Measurements from ENCODE around the gene HSD11B1. TPM values are rescaled to one million over a fixed set of nuclear protein-coding genes. Genes with fewer than 3 reads are reported as not detected.

HSD11B1 gene
- total and polyA plus RNA-seq, 3 donors from 2014 or later: 17.6 to 19.5 (median 18.0) TPM

DNA sequence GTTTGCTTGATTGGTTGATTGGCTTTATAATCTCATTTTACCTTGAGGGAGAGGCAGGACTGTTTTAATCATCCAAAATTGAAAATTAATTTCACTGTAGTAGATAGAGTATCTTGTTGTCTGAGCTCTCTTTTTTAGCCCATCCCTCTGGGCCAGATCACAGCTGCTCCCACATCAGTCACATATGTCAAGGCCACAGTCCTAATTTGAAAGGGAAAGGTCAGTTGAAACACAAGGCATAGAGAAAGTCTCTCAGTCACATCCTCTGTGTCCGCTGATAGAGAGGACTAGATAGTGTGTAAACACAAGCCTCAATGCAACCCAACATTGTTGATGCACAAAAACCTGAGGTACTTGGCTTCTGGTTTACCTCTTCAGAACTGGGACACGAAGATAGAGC lies 72.9 kb downstream of the HSD11B1 start:
- 85 to 88% methylated on average over 2 of the region's 2 CpGs for WGBS, 2 donors
- no peak for TF ChIP-seq POLR2A (IDR thresholded peaks at IDR 0.05)
- TF ChIP-seq, protein P1, sequence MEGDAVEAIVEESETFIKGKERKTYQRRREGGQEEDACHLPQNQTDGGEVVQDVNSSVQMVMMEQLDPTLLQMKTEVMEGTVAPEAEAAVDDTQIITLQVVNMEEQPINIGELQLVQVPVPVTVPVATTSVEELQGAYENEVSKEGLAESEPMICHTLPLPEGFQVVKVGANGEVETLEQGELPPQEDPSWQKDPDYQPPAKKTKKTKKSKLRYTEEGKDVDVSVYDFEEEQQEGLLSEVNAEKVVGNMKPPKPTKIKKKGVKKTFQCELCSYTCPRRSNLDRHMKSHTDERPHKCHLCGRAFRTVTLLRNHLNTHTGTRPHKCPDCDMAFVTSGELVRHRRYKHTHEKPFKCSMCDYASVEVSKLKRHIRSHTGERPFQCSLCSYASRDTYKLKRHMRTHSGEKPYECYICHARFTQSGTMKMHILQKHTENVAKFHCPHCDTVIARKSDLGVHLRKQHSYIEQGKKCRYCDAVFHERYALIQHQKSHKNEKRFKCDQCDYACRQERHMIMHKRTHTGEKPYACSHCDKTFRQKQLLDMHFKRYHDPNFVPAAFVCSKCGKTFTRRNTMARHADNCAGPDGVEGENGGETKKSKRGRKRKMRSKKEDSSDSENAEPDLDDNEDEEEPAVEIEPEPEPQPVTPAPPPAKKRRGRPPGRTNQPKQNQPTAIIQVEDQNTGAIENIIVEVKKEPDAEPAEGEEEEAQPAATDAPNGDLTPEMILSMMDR (IDR thresholded peaks at IDR 0.05): no peak
- no peaks in the 10 kb centered on the region for H3K9me3 ChIP-seq
- H3K27me3 ChIP-seq: no peaks in the 10 kb centered on the region
- H3K4me1 ChIP-seq: no peaks in the 10 kb centered on the region
- no peak overlapping the region for H3K4me3 ChIP-seq
- H3K36me3 ChIP-seq (ENCODE audit: low read depth, missing control alignments): no peaks in the 10 kb centered on the region
- intact Hi-C loops (cut with DNase I; ENCODE audit: low total_unique reads): no loop called here
- no peak overlapping the region for H3K27ac ChIP-seq
- no peak for DNase-seq

DNA sequence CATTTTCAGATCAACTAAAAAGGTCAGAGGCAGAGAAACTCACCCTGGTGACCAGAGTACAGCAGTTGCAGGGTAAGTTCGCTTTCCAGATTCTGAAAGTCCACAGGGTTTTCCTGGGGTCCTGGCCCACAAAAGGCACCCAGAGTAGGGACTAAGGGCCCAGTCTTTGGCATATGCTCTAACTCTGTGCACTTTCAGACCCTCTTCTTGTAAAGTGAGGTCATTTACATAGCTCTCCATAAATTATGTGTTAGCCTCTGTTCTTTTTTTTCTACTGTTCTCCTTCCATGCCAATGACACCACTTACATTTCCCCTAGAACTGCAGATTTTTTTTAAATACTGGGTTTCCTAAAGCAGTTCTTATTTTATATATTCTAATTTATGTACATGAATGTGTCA lies 73.5 kb downstream of the HSD11B1 start:
- no peak for TF ChIP-seq POLR2A (IDR thresholded peaks at IDR 0.05)
- TF ChIP-seq, protein P1 (IDR thresholded peaks at IDR 0.05): no peak
- no peaks in the 10 kb centered on the region for H3K9me3 ChIP-seq
- no peak overlapping the region for H3K27ac ChIP-seq
- no peak for DNase-seq
- no peaks in the 10 kb centered on the region for H3K4me1 ChIP-seq
- no peaks in the 10 kb centered on the region for H3K36me3 ChIP-seq (ENCODE audit: low read depth, missing control alignments)
- H3K27me3 ChIP-seq: no peaks in the 10 kb centered on the region
- intact Hi-C loops (cut with DNase I; ENCODE audit: low total_unique reads): no loop called here
- H3K4me3 ChIP-seq: no peak overlapping the region
- 90 to 93% methylated on average over 1 of the region's 1 CpG for WGBS, 2 donors

DNA sequence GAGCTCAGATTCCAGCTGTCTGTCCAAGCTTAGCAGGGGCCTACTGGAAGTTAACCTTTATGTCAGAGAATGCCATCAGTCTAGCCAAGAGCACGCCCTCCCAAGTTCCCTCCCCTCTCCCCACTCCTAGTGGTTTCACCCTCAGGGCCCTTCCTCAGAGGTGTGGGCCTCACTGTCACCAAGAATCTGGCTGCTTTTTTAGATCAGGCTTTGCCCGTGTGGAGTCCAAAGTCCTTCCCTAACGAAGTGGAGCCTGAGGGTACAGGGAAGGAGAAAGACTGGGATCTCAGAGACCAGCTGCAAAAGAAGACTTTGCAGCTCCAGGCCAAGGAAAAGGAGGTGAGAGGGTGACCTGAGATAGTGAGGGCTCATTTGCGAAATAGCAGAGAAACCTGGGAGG lies 75.6 kb downstream of the HSD11B1 start:
- DNase-seq: no peak
- H3K27ac ChIP-seq: no peak overlapping the region
- no peaks in the 10 kb centered on the region for H3K9me3 ChIP-seq
- no peaks in the 10 kb centered on the region for H3K36me3 ChIP-seq (ENCODE audit: low read depth, missing control alignments)
- peaks cover 8% of the 10 kb centered on the region for H3K4me1 ChIP-seq
- no peak overlapping the region for H3K4me3 ChIP-seq
- intact Hi-C loops (cut with DNase I; ENCODE audit: low total_unique reads): no loop called here
- TF ChIP-seq, protein P1 (IDR thresholded peaks at IDR 0.05): no peak
- TF ChIP-seq POLR2A (IDR thresholded peaks at IDR 0.05): no peak
- WGBS, 2 donors: 95 to 96% methylated on average over 4 of the region's 4 CpGs
- no peaks in the 10 kb centered on the region for H3K27me3 ChIP-seq

DNA sequence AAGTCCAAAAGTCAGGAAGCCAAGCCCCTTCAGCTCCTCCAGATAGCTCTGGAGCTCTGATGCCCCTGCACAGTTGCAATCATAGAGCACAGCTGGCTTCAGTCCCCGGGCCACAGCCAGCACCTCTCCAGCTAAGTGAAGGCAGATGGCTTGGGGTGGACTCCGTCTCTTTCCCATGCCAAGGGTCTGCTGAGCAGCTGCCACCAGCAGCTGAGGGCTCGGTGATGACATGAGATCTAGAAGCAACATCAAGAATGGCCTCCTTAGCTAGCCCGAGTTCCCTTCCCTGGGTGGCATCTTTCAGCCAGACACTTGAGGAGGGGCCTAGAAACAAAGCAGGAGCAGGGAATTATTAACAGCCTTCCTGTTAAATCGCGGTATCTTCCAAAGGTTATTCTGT lies 78.7 kb downstream of the HSD11B1 start:
- H3K36me3 ChIP-seq (ENCODE audit: low read depth, missing control alignments): no peaks in the 10 kb centered on the region
- DNase-seq: no peak
- no peak overlapping the region for H3K27ac ChIP-seq
- 53 to 58% methylated on average over 6 of the region's 6 CpGs for whole genome bisulfite sequencing, 2 donors
- H3K4me1 ChIP-seq: peaks cover 14% of the 10 kb centered on the region
- intact Hi-C loops (cut with DNase I; ENCODE audit: low total_unique reads): no loop called here
- TF ChIP-seq POLR2A (IDR thresholded peaks at IDR 0.05): no peak
- TF ChIP-seq, protein P1 (IDR thresholded peaks at IDR 0.05): no peak
- no peak overlapping the region for H3K4me3 ChIP-seq
- H3K9me3 ChIP-seq: no peaks in the 10 kb centered on the region
- H3K27me3 ChIP-seq: no peaks in the 10 kb centered on the region

Other genes with a start within 250 kb of the HSD11B1 start
- 1 to 10 TPM; 1.1 to 1.4 TPM for gene CAMK1G, start 121.1 kb upstream of the HSD11B1 start, total RNA-seq
- gene CAMK1G, start 121.1 kb upstream of the HSD11B1 start, polyA plus RNA-seq (ENCODE audit: insufficient read depth, low read depth, low replicate concordance): 2.0 TPM
- 1 to 10 TPM; 1.6 to 2.0 TPM for gene LAMB3, start 52.4 kb upstream of the HSD11B1 start, total RNA-seq
- gene LAMB3, start 52.4 kb upstream of the HSD11B1 start, polyA plus RNA-seq (ENCODE audit: insufficient read depth, low read depth, low replicate concordance): 1.7 TPM
- gene G0S2, start 29.4 kb upstream of the HSD11B1 start, total RNA-seq: 10 to 100 TPM; 73.5 to 84.1 TPM
- gene G0S2, start 29.4 kb upstream of the HSD11B1 start, polyA plus RNA-seq (ENCODE audit: insufficient read depth, low read depth, low replicate concordance): 59.1 TPM
- 1 to 10 TPM in 1 of 2 donors, under 1 TPM in 1; 0.63 to 3.3 TPM for gene TRAF3IP3, start 51.2 kb downstream of the HSD11B1 start, total RNA-seq
- gene TRAF3IP3, start 51.2 kb downstream of the HSD11B1 start, polyA plus RNA-seq (ENCODE audit: insufficient read depth, low read depth, low replicate concordance): 9.2 TPM
- 1 to 10 TPM; 5.0 to 5.2 TPM for gene C1orf74, start 79.7 kb downstream of the HSD11B1 start, total RNA-seq
- gene C1orf74, start 79.7 kb downstream of the HSD11B1 start, polyA plus RNA-seq (ENCODE audit: insufficient read depth, low read depth, low replicate concordance): 2.6 TPM
- 10 to 100 TPM in 1 of 2 donors, 1 to 10 TPM in 1; 8.7 to 19.2 TPM for gene IRF6, start 101.3 kb downstream of the HSD11B1 start, total RNA-seq
- gene IRF6, start 101.3 kb downstream of the HSD11B1 start, polyA plus RNA-seq (ENCODE audit: insufficient read depth, low read depth, low replicate concordance): 8.2 TPM
- gene UTP25, start 123.1 kb downstream of the HSD11B1 start, total RNA-seq: 1 to 10 TPM; 7.1 to 7.7 TPM
- gene UTP25, start 123.1 kb downstream of the HSD11B1 start, polyA plus RNA-seq (ENCODE audit: insufficient read depth, low read depth, low replicate concordance): 4.0 TPM
- 10 to 100 TPM; 10.8 to 11.3 TPM for gene SYT14, start 233.4 kb downstream of the HSD11B1 start, total RNA-seq
- 3.4 TPM for gene SYT14, start 233.4 kb downstream of the HSD11B1 start, polyA plus RNA-seq (ENCODE audit: insufficient read depth, low read depth, low replicate concordance)

Measured in testis (tissue), 3 donors.